Loucy (cell line): ENCODE measurements around the gene OPRL1.

Experiments used
- EZH2phosphoT487 ChIP-seq: fragments of 200-600 bp; IDR thresholded peaks from 2 replicates; pipeline ENCODE4 v1.6.1; 2018; ENCODE audit warnings: antibody characterized with exemption, mild to moderate bottlenecking, moderate library complexity, borderline replicate concordance
- TF ChIP-seq, protein P1 (sequence below): fragments of 200-600 bp; sonication (generic); conservative IDR thresholded peaks from 2 replicates; pipeline ENCODE4 v1.5.1; 2014; ENCODE audit warnings: mild to moderate bottlenecking, antibody characterized with exemption, low read length

DNA sequence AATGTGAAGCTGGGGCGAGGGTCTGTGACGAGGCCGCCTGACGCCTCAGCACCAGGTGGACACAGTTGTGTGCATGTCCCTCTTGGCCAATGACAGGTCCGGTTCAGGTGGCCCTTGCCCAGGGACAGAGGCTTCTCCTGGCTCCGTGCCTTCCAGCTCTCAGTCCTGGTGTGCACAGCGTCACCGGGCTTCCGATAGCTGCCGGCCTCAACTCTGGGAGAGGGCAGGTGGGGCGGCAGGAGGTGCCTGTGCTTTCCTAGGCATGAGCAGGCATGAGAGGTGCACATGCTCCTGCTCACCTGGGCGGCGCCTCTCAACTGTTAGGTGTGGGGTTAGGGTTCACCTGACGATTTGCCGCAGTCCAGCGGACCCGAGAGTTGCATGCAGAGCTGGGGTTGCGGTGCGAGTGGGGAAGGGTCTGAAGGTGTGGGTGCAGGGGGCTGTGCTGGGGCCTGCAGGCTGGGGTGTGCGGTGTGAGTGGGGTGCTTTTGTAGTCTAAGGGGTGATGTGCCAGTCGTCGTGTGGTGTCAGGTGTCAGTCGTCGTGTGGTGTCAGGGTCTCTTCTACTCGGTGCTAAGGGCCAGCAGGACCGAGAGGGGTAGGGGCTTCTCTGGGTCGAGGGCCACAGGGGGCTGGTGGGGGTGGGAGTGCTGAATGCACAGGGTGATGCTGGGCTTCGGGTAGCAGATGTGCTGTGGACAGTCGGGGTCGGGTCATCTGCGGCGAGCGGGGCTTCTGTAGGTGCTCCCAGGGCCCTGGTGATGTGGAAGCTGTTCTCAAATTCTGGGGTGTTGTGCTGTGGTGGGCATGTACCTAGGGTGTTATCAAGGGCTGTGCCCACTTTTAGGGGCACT is 26.7 kb upstream of the OPRL1 start:
- TF ChIP-seq, protein P1, sequence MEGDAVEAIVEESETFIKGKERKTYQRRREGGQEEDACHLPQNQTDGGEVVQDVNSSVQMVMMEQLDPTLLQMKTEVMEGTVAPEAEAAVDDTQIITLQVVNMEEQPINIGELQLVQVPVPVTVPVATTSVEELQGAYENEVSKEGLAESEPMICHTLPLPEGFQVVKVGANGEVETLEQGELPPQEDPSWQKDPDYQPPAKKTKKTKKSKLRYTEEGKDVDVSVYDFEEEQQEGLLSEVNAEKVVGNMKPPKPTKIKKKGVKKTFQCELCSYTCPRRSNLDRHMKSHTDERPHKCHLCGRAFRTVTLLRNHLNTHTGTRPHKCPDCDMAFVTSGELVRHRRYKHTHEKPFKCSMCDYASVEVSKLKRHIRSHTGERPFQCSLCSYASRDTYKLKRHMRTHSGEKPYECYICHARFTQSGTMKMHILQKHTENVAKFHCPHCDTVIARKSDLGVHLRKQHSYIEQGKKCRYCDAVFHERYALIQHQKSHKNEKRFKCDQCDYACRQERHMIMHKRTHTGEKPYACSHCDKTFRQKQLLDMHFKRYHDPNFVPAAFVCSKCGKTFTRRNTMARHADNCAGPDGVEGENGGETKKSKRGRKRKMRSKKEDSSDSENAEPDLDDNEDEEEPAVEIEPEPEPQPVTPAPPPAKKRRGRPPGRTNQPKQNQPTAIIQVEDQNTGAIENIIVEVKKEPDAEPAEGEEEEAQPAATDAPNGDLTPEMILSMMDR: no peak
- TF ChIP-seq EZH2phosphoT487: no peak
